Left lung (tissue), 10 donors: ENCODE data around the gene RCCD1. TPM values are rescaled to one million over a fixed set of nuclear protein-coding genes. Genes with fewer than 3 reads are reported as not detected.

Source experiments
- ATAC-seq: fragments of 200-7000 bp; cut with Tn5 transposase; one replicate; pipeline ENCODE4 v1.9.1; 2020; ENCODE audit warnings: moderate library complexity
- DNase-seq, 4 donors: peaks; one replicate each; pipeline ENCODE4 v3.0.0-alpha.2; 2013 to 2020
- H3K27ac ChIP-seq, 2 donors: fragments of 200-600 bp; sonication (generic) in 1 of 2; one replicate each; pipeline versions ENCODE4 v1.5.0 to v1.8.0; 2020 to 2021
- H3K27me3 ChIP-seq, 2 donors: fragments of 200-600 bp; sonication (generic) in 1 of 2; one replicate each; pipeline versions ENCODE4 v1.5.0 to v1.8.0; 2020 to 2021
- H3K36me3 ChIP-seq, 2 donors: fragments of 200-600 bp; sonication (generic) in 1 of 2; one replicate each; pipeline versions ENCODE4 v1.5.0 to v1.8.0; 2020 to 2021
- H3K4me1 ChIP-seq, 2 donors: fragments of 200-600 bp; one replicate each; pipeline ENCODE4 v1.8.0; 2021
- H3K4me3 ChIP-seq, 2 donors: fragments of 200-600 bp; sonication (generic) in 1 of 2; one replicate each; pipeline versions ENCODE4 v1.5.0 to v1.8.0; 2020 to 2021; ENCODE audit warnings: mild to moderate bottlenecking in 1 of 2
- H3K9me3 ChIP-seq, 2 donors: fragments of 200-600 bp; sonication (generic) in 1 of 2; one replicate each; pipeline versions ENCODE4 v1.5.0 to v1.8.0; 2020 to 2021
- CTCF ChIP-seq, 2 donors: fragments of 200-600 bp; sonication (generic) in 1 of 2; IDR thresholded peaks; one replicate each; pipeline versions ENCODE4 v1.5.0 to v1.8.0; 2021; ENCODE audit warnings: antibody characterized with exemption in 2 of 2
- intact Hi-C, 2 donors: fragments of 100-400 bp; cut with DNase I; formaldehyde crosslinking; loops; one replicate each; pipeline versions ENCODE4 v1.11.2 to v1.14.2; 2022
- polyA plus RNA-seq, 6 donors: library from polyadenylated mRNA; unstranded; fragments of 120-200 nt; gene quantifications; one replicate each; pipeline ENCODE4 v1.2.1, GENCODE V29; 2013; ENCODE audit not compliant: insufficient read length in 6 of 6
- total RNA-seq, 2 donors: library from RNA; stranded (reverse); fragmentation: NEBNext Ultra II Directional; extraction: Animal tissue kit (Norgen Biotek cat#: 25700); gene quantifications; one replicate each; pipeline ENCODE4 v1.2.1, GENCODE V29; 2021
- donor health status: DM: no; HTN: yes; CAD: no.
- donor health status: DM: no; HTN: no; CAD: no.

Gene RCCD1
- total and polyA plus RNA-seq, 8 donors, result 9.8 to 21.2 (median 18.0) TPM

- H3K9me3 ChIP-seq, result no peaks in the 10 kb centered on the region
- DNase-seq (no peak), ATAC-seq (no peak)
- no peaks in the 10 kb centered on the region for H3K27me3 ChIP-seq
- intact Hi-C loops, result no loop called here
- no peak overlapping the region for H3K4me3 ChIP-seq
- H3K36me3 ChIP-seq, result peaks cover 0 to 100% of the 10 kb centered on the region in 2 donors
- no peak for TF ChIP-seq CTCF (IDR thresholded peaks at IDR 0.05)
- H3K27ac ChIP-seq, result no peak overlapping the region
- peaks cover 0 to 45% of the 10 kb centered on the region in 2 donors for H3K4me1 ChIP-seq
Measured at GRCh38 chr15:90911906-90912769, 42.5 kb upstream of the RCCD1 start.

- DNase-seq (no peak), ATAC-seq (no peak)
- peaks cover 0 to 45% of the 10 kb centered on the region in 2 donors for H3K4me1 ChIP-seq
- TF ChIP-seq CTCF (IDR thresholded peaks at IDR 0.05), result no peak
- no peaks in the 10 kb centered on the region for H3K27me3 ChIP-seq
- intact Hi-C loops, result no loop called here
- no peaks in the 10 kb centered on the region for H3K9me3 ChIP-seq
- no peak overlapping the region for H3K4me3 ChIP-seq
- no peak overlapping the region for H3K27ac ChIP-seq
- H3K36me3 ChIP-seq, result peaks cover 0 to 100% of the 10 kb centered on the region in 2 donors
Measured at GRCh38 chr15:90912770-90913075, 42.0 kb upstream of the RCCD1 start.

DNA sequence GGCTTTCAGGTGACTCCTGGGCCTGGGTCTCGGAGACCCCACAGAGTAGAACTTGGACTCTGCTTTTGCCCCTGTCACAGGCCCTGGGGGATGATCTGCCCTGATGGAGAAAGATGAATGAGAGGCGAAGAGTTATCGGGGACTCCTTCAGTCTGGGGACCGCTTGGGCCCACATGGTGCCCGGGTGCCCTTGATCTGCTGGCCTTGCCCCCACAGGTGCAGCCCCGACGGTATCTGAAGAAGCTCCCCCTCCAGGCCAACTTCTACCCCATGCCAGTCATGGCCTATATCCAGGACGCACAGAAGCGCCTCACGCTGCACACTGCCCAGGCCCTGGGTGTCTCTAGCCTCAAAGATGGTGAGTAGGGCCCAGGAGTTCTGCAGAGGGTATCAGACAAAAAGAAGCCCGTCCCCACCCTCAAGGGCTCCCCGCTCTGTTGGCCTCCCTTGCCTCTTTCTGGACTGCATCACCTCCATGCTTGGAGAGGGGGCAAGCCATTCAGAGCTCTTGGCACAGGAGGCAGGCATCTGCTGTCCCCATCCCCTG lies 41.2 kb upstream of the RCCD1 start:
- TF ChIP-seq CTCF (IDR thresholded peaks at IDR 0.05), result no peak
- Histone ChIP-seq H3K4me1 (peaks cover 0 to 45% of the 10 kb centered on the region in 2 donors), H3K4me3 (no peak overlapping the region), H3K36me3 (peaks cover 0 to 100% of the 10 kb centered on the region in 2 donors), H3K27ac (peak overlapping the region in 1 of 2 donors; percentile 88), H3K9me3 (no peaks in the 10 kb centered on the region), H3K27me3 (no peaks in the 10 kb centered on the region)
- no peak for ATAC-seq
- no peak for DNase-seq
- intact Hi-C loops, result no loop called here

DNA sequence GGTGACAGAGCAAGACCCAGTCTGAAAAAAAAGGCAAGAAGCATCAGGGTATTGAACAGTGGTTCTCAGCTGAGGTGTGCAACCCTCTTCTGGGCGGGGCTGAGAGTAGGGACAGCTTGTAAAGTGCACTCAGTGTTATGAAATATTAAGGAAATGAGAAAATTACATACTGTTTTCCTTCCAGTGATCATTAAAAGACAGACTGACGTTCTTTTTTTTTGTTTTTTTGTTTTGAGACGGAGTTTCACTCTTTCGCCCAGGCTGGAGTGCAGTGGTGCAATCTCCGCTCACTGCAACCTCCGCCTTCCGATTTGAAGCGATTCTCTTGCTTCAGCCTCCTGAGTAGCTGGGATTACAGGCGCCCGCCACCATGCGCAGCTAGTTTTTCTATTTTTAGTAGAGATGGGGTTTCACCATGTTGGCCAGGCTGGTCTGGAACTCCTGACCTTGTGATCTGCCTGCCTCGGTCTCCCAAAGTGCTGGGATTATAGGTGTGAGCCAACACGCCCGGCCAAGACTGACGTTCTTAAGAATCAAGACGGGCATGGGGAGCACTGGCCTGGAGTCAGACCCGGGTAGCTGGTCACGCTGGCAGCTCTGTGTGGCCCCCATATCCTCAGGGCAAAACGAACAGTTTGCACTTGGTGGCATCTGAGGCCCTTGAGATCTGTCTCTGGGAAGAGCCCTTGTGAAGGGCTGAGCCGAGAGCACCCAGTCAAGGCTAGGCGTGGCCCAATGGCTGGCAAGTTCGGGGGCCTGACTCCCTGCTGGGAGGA lies 40.2 kb upstream of the RCCD1 start:
- Histone ChIP-seq H3K9me3 (no peaks in the 10 kb centered on the region), H3K4me3 (no peak overlapping the region), H3K27ac (peak overlapping the region in 1 of 2 donors; percentile 88), H3K36me3 (peaks cover 0 to 100% of the 10 kb centered on the region in 2 donors), H3K4me1 (peaks cover 0 to 45% of the 10 kb centered on the region in 2 donors), H3K27me3 (no peaks in the 10 kb centered on the region)
- no peak for TF ChIP-seq CTCF (IDR thresholded peaks at IDR 0.05)
- DNase-seq (no peak), ATAC-seq (peak; percentile 11)
- intact Hi-C loops, result no loop called here
